HCT116 (cell line): Measurements from ENCODE around the gene ADCY10.

Experiments
- EZH2 ChIP-seq: fragments of 200-600 bp; sonication (generic); IDR thresholded peaks from 2 replicates; pipeline ENCODE4 v1.6.1; 2017; ENCODE audit warnings: antibody characterized with exemption, mixed run types
- EZH2phosphoT487 ChIP-seq: fragments of 200-600 bp; IDR thresholded peaks from 2 replicates; pipeline ENCODE4 v1.6.1; 2018; ENCODE audit warnings: antibody characterized with exemption, borderline replicate concordance
- POLR2A ChIP-seq: IDR thresholded peaks from 2 replicates; pipeline ENCODE4 v1.7.0; 2011; ENCODE audit warnings: borderline replicate concordance; ENCODE audit not compliant: insufficient read depth, insufficient read length; ENCODE audit errors: extremely low read depth
- POLR2AphosphoS5 ChIP-seq: IDR thresholded peaks from 2 replicates; pipeline ENCODE4 v1.6.1; 2011; ENCODE audit warnings: mild to moderate bottlenecking, low read depth, low read length, moderate library complexity
- RAD21 ChIP-seq: IDR thresholded peaks from 2 replicates; pipeline ENCODE4 v1.6.1; 2012; ENCODE audit warnings: low read depth, mild to moderate bottlenecking
- SP1 ChIP-seq: IDR thresholded peaks from 2 replicates; pipeline ENCODE4 v1.6.1; 2012; ENCODE audit warnings: low read depth
- YY1 ChIP-seq: IDR thresholded peaks from 2 replicates; pipeline ENCODE4 v1.6.1; 2011; ENCODE audit warnings: low read length, low read depth, moderate library complexity, mild to moderate bottlenecking; ENCODE audit not compliant: insufficient replicate concordance; ENCODE audit errors: extremely low read depth
- TF ChIP-seq, protein P1 (sequence below): IDR thresholded peaks from 2 replicates; pipeline ENCODE4 v1.6.1; 2012

GRCh38 chr1:167863921-167864279, 50.0 kb downstream of the ADCY10 start:
- TF ChIP-seq EZH2phosphoT487 (no peak), RAD21 (no peak), SP1 (no peak), POLR2A (no peak), EZH2 (no peak), POLR2AphosphoS5 (no peak), YY1 (no peak)
- TF ChIP-seq, protein P1, sequence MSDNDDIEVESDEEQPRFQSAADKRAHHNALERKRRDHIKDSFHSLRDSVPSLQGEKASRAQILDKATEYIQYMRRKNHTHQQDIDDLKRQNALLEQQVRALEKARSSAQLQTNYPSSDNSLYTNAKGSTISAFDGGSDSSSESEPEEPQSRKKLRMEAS, result no peak
